Naive thymus-derived CD4-positive, alpha-beta T cell (primary cell): Measurements from ENCODE around the gene CDK6. TPM values are rescaled to one million over a fixed set of nuclear protein-coding genes. Genes with fewer than 3 reads are reported as not detected.
A peak's percentile ranks its signal among the peaks of the same experiment; 100 is the strongest.

Source experiments
- ATAC-seq: fragments of 150-1000 bp; cut with Tn5 transposase; 2 replicates; pipeline ENCODE4 v1.10.0; 2021; ENCODE audit warnings: mild to moderate bottlenecking, moderate library complexity
- CTCF ChIA-PET: fragments of 350-600 bp; sonication (Branson Sonifier 250); formaldehyde crosslinking; loops from one replicate; lab custom pipeline; 2021; ENCODE audit warnings: antibody characterized with exemption; lab: Charles Lee
- POLR2A ChIA-PET: fragments of 350-600 bp; sonication (Branson Sonifier 250); formaldehyde crosslinking; loops from one replicate; lab custom pipeline; 2021; ENCODE audit warnings: antibody characterized with exemption, inconsistent platforms; lab: Charles Lee
- DNase-seq, 9 donors: peaks; one replicate each; pipeline versions ENCODE4 v3.0.0 to v3.0.0-alpha.2; 2020 to 2022; ENCODE audit warnings: mixed read lengths in 1 of 9
- H3K27ac ChIP-seq: one replicate; pipeline ENCODE4 v1.7.0; 2013; ENCODE audit warnings: mild to moderate bottlenecking, low read depth, low read length, moderate library complexity
- H3K27me3 ChIP-seq, 2 donors: one replicate each; pipeline ENCODE4 v1.7.0; 2013; ENCODE audit warnings: low read length in 2 of 2, mild to moderate bottlenecking in 2 of 2, moderate library complexity in 2 of 2; ENCODE audit not compliant: control insufficient read depth in 2 of 2, insufficient read depth in 2 of 2
- H3K36me3 ChIP-seq, 3 experiments: 1 replicate in 2 of 3; 2 replicates in 1 of 3; pipeline ENCODE4 v1.7.0; 2013; ENCODE audit warnings: low read length in 3 of 3, mild to moderate bottlenecking in 3 of 3, moderate library complexity in 1 of 3; ENCODE audit not compliant: insufficient read depth in 3 of 3, control insufficient read depth in 2 of 3
- H3K4me1 ChIP-seq, 2 donors: one replicate each; pipeline ENCODE4 v1.7.0; 2013; ENCODE audit warnings: low read length in 2 of 2, mild to moderate bottlenecking in 2 of 2, moderate library complexity in 1 of 2; ENCODE audit not compliant: control insufficient read depth in 2 of 2, insufficient read depth in 2 of 2
- H3K4me3 ChIP-seq: 2 replicates; pipeline ENCODE4 v1.7.0; 2013; ENCODE audit warnings: mild to moderate bottlenecking, low read length
- H3K9me3 ChIP-seq, 3 experiments: 1 replicate in 2 of 3; 2 replicates in 1 of 3; pipeline ENCODE4 v1.7.0; 2013; ENCODE audit warnings: low read length in 3 of 3; ENCODE audit not compliant: control insufficient read depth in 2 of 3
- H3K27ac Mint-ChIP-seq, 9 donors: one replicate each; pipeline ENCODE4 v1.8.0; 2020 to 2022; ENCODE audit warnings: mixed read lengths in 9 of 9, mild to moderate bottlenecking in 8 of 9, moderate library complexity in 5 of 9, inconsistent platforms in 2 of 9
- H3K27me3 Mint-ChIP-seq, 5 donors: one replicate each; pipeline ENCODE4 v1.8.0; 2021 to 2022; ENCODE audit warnings: mixed read lengths in 5 of 5, mild to moderate bottlenecking in 1 of 5
- H3K36me3 Mint-ChIP-seq, 5 donors: one replicate each; pipeline ENCODE4 v1.8.0; 2020 to 2022; ENCODE audit warnings: mixed read lengths in 5 of 5, mild to moderate bottlenecking in 3 of 5, inconsistent platforms in 1 of 5
- H3K4me1 Mint-ChIP-seq, 7 donors: one replicate each; pipeline ENCODE4 v1.8.0; 2020 to 2022; ENCODE audit warnings: mixed read lengths in 7 of 7, mild to moderate bottlenecking in 3 of 7, inconsistent platforms in 1 of 7
- H3K4me3 Mint-ChIP-seq, 10 donors: one replicate each; pipeline ENCODE4 v1.8.0; 2020 to 2022; ENCODE audit warnings: mild to moderate bottlenecking in 10 of 10, mixed read lengths in 10 of 10, moderate library complexity in 6 of 10, inconsistent platforms in 2 of 10
- H3K9me3 Mint-ChIP-seq, 11 donors: one replicate each; pipeline ENCODE4 v1.8.0; 2020 to 2022; ENCODE audit warnings: mixed read lengths in 11 of 11, mild to moderate bottlenecking in 4 of 11, inconsistent platforms in 1 of 11, moderate library complexity in 1 of 11
- intact Hi-C, 2 donors: fragments of 100-400 bp; cut with micrococcal nuclease; formaldehyde crosslinking; loops; one replicate each; pipeline ENCODE4 v1.15.1; 2023
- polyA plus RNA-seq, 2 donors: library from polyadenylated mRNA; unstranded; fragments of 300-500 nt; fragmentation: Illumina TruSeq; gene quantifications; one replicate each; pipeline ENCODE4 v1.2.3, GENCODE V29; 2021
- total RNA-seq, 6 experiments: library from RNA in 5 of 6; stranded (reverse) in 5 of 6; gene quantifications; 1 replicate in 5 of 6; 2 replicates in 1 of 6; pipeline ENCODE4 v1.2.3 and lab custom pipeline; 2021 to 2026

CDK6 gene
- total and polyA plus RNA-seq, 7 experiments from 2014 or later, result 15.8 to 156 (median 36.8) TPM

- Mint-ChIP-seq H3K4me3 (peak overlapping the region in 1 of 10 donors; percentile 24), H3K27me3 (no peaks in the 10 kb centered on the region), H3K27ac (peak overlapping the region in 2 of 9 donors; percentile 16 to 66), H3K4me1 (peaks cover 3 to 67% (median 16%) of the 10 kb centered on the region in 7 donors), H3K9me3 (peaks cover 0 to 10% (median 0%) of the 10 kb centered on the region in 11 donors), H3K36me3 (peaks cover 15 to 62% (median 27%) of the 10 kb centered on the region in 5 donors)
- no peak for ATAC-seq
- ChIA-PET POLR2A (no interaction called here), CTCF (no interaction called here)
- Histone ChIP-seq H3K4me1 (no peaks in the 10 kb centered on the region), H3K4me3 (no peak overlapping the region), H3K27me3 (no peaks in the 10 kb centered on the region), H3K9me3 (no peaks in the 10 kb centered on the region), H3K36me3 (peaks cover 0 to 3% (median 0%) of the 10 kb centered on the region in 3 experiments), H3K27ac (no peak overlapping the region)
- DNase-seq, result no peak
- intact Hi-C loops, result no loop called here
Observed at GRCh38 chr7:92670204-92670851, 166.0 kb downstream of the CDK6 start.

GRCh38 chr7:92669616-92670165, 166.7 kb downstream of the CDK6 start:
- Mint-ChIP-seq H3K9me3 (peaks cover 0 to 10% (median 0%) of the 10 kb centered on the region in 11 donors), H3K27me3 (no peaks in the 10 kb centered on the region), H3K4me1 (peaks cover 9 to 72% (median 18%) of the 10 kb centered on the region in 7 donors), H3K27ac (peak overlapping the region in 2 of 9 donors; percentile 52 to 53), H3K4me3 (peak overlapping the region in 1 of 10 donors; percentile 23), H3K36me3 (peaks cover 15 to 62% (median 27%) of the 10 kb centered on the region in 5 donors)
- Histone ChIP-seq H3K27ac (no peak overlapping the region), H3K4me3 (no peak overlapping the region), H3K4me1 (no peaks in the 10 kb centered on the region), H3K9me3 (no peaks in the 10 kb centered on the region), H3K36me3 (peaks cover 0 to 3% (median 0%) of the 10 kb centered on the region in 3 experiments), H3K27me3 (no peaks in the 10 kb centered on the region)
- ChIA-PET CTCF (no interaction called here), POLR2A (no interaction called here)
- intact Hi-C loops, result no loop called here
- ATAC-seq (no peak), DNase-seq (no peak)

- no peaks in the 10 kb centered on the region for H3K9me3 ChIP-seq
- no peak overlapping the region for H3K27ac ChIP-seq
- H3K27me3 ChIP-seq, result no peaks in the 10 kb centered on the region
- ChIA-PET CTCF (no interaction called here), POLR2A (interaction anchor here (0.6 to 1.7 kb wide), 2 partner anchors 13 to 185 kb away, joined by 3 read pairs; no protein-coding TSS in a partner anchor)
- intact Hi-C loops, result no loop called here
- peak overlapping the region in 1 of 10 donors; percentile 44 for H3K4me3 Mint-ChIP-seq
- H3K4me3 ChIP-seq, result no peak overlapping the region
- peak overlapping the region in 1 of 9 donors; percentile 75 for H3K27ac Mint-ChIP-seq
- no peaks in the 10 kb centered on the region for H3K4me1 ChIP-seq
- peaks cover 0 to 7% (median 0%) of the 10 kb centered on the region in 11 donors for H3K9me3 Mint-ChIP-seq
- ATAC-seq, result no peak
- peaks cover 10 to 58% (median 27%) of the 10 kb centered on the region in 5 donors for H3K36me3 Mint-ChIP-seq
- DNase-seq, result no peak
- no peaks in the 10 kb centered on the region for H3K27me3 Mint-ChIP-seq
- H3K36me3 ChIP-seq, result peaks cover 0 to 3% (median 0%) of the 10 kb centered on the region in 3 experiments
- peaks cover 9 to 73% (median 22%) of the 10 kb centered on the region in 7 donors for H3K4me1 Mint-ChIP-seq
Observed at GRCh38 chr7:92668564-92668963, 167.8 kb downstream of the CDK6 start.

- Histone ChIP-seq H3K4me3 (no peak overlapping the region), H3K27ac (no peak overlapping the region), H3K27me3 (no peaks in the 10 kb centered on the region), H3K9me3 (no peaks in the 10 kb centered on the region), H3K4me1 (no peaks in the 10 kb centered on the region), H3K36me3 (peaks cover 0 to 3% (median 0%) of the 10 kb centered on the region in 3 experiments)
- H3K9me3 Mint-ChIP-seq, result peaks cover 0 to 7% (median 0%) of the 10 kb centered on the region in 11 donors
- no peak for ATAC-seq
- peaks cover 10 to 52% (median 25%) of the 10 kb centered on the region in 5 donors for H3K36me3 Mint-ChIP-seq
- ChIA-PET CTCF (no interaction called here), POLR2A (interaction anchor here (0.6 to 1.7 kb wide), 2 partner anchors 14 to 186 kb away, joined by 3 read pairs; no protein-coding TSS in a partner anchor)
- H3K27ac Mint-ChIP-seq, result peak overlapping the region in 1 of 9 donors; percentile 75
- intact Hi-C loops, result no loop called here
- DNase-seq, result no peak
- peaks cover 9 to 68% (median 22%) of the 10 kb centered on the region in 7 donors for H3K4me1 Mint-ChIP-seq
- no peaks in the 10 kb centered on the region for H3K27me3 Mint-ChIP-seq
- peak overlapping the region in 1 of 10 donors; percentile 44 for H3K4me3 Mint-ChIP-seq
Observed at GRCh38 chr7:92667816-92668535, 168.4 kb downstream of the CDK6 start.

GRCh38 chr7:92665926-92666325, 170.4 kb downstream of the CDK6 start:
- H3K27me3 ChIP-seq, result no peaks in the 10 kb centered on the region
- H3K4me1 ChIP-seq, result no peaks in the 10 kb centered on the region
- intact Hi-C loops, result loop anchor here (2.0 kb wide), 3 partner anchors 13 to 33 kb away; no protein-coding TSS in a partner anchor
- ATAC-seq, result no peak
- H3K27ac ChIP-seq, result no peak overlapping the region
- Mint-ChIP-seq H3K9me3 (peaks cover 0 to 3% (median 0%) of the 10 kb centered on the region in 11 donors), H3K4me1 (peaks cover 9 to 50% (median 18%) of the 10 kb centered on the region in 7 donors), H3K27me3 (no peaks in the 10 kb centered on the region), H3K36me3 (peaks cover 9 to 36% (median 20%) of the 10 kb centered on the region in 5 donors), H3K4me3 (peak overlapping the region in 1 of 10 donors; percentile 36), H3K27ac (peak overlapping the region in 1 of 9 donors; percentile 76)
- POLR2A ChIA-PET, result no interaction called here
- no peaks in the 10 kb centered on the region for H3K9me3 ChIP-seq
- no peak for DNase-seq
- CTCF ChIA-PET, result no interaction called here
- no peaks in the 10 kb centered on the region for H3K36me3 ChIP-seq
- no peak overlapping the region for H3K4me3 ChIP-seq

- no peaks in the 10 kb centered on the region for H3K4me1 ChIP-seq
- Mint-ChIP-seq H3K4me3 (no peak overlapping the region), H3K9me3 (no peaks in the 10 kb centered on the region), H3K27me3 (no peaks in the 10 kb centered on the region), H3K4me1 (peaks cover 11 to 43% (median 20%) of the 10 kb centered on the region in 7 donors), H3K27ac (no peak overlapping the region), H3K36me3 (peaks cover 0 to 35% (median 8%) of the 10 kb centered on the region in 5 donors)
- POLR2A ChIA-PET, result no interaction called here
- DNase-seq (no peak), ATAC-seq (no peak)
- no peaks in the 10 kb centered on the region for H3K9me3 ChIP-seq
- H3K27me3 ChIP-seq, result no peaks in the 10 kb centered on the region
- H3K36me3 ChIP-seq, result no peaks in the 10 kb centered on the region
- no peak overlapping the region for H3K4me3 ChIP-seq
- intact Hi-C loops, result no loop called here
- H3K27ac ChIP-seq, result no peak overlapping the region
- CTCF ChIA-PET, result interaction anchor here (0.6 kb wide), 1 partner anchor 584 kb away, joined by 3 read pairs; no protein-coding TSS in a partner anchor
Observed at GRCh38 chr7:92661651-92662050, 174.7 kb downstream of the CDK6 start.
